NT2/D1 (cell line): Measurements from ENCODE around the gene LAMC3.

Experiments
- SUZ12 ChIP-seq: IDR thresholded peaks from 2 replicates; pipeline ENCODE4 v1.6.1; 2011; ENCODE audit not compliant: insufficient read length, insufficient read depth; ENCODE audit errors: extremely low read depth
- YY1 ChIP-seq: IDR thresholded peaks from 2 replicates; pipeline ENCODE4 v1.6.1; 2011; ENCODE audit not compliant: insufficient read length, insufficient read depth
- ZNF274 ChIP-seq: IDR thresholded peaks from 2 replicates; pipeline ENCODE4 v1.6.1; 2011; ENCODE audit warnings: mild to moderate bottlenecking, low read depth, low read length

- no peak for TF ChIP-seq ZNF274
- no peak for TF ChIP-seq YY1
- no peak for TF ChIP-seq SUZ12
These were observed 69.7 kb downstream of the LAMC3 start for GRCh38 chr9:131078427-131079366.
